GM12872 (cell line): ENCODE data around the gene HOXB8.

Source experiments
- CTCF ChIP-seq: IDR thresholded peaks from 3 replicates; pipeline ENCODE4 v1.5.1; 2011; ENCODE audit warnings: low read depth, mild to moderate bottlenecking, low read length, moderate library complexity; ENCODE audit not compliant: insufficient read depth

The HOXB8 gene

GRCh38 chr17:48603959-48604769, 10.9 kb downstream of the HOXB8 start:
- no peak for TF ChIP-seq CTCF

- no peak for TF ChIP-seq CTCF
Observed at GRCh38 chr17:48601539-48602425, 13.3 kb downstream of the HOXB8 start.

GRCh38 chr17:48601207-48601538, 13.9 kb downstream of the HOXB8 start:
- TF ChIP-seq CTCF: no peak

- no peak for TF ChIP-seq CTCF
Observed at GRCh38 chr17:48600244-48601098, 14.6 kb downstream of the HOXB8 start.

GRCh38 chr17:48599354-48599753, 15.7 kb downstream of the HOXB8 start:
- no peak for TF ChIP-seq CTCF

- no peak for TF ChIP-seq CTCF
Observed at GRCh38 chr17:48598736-48599135, 16.4 kb downstream of the HOXB8 start.
